ENCODE measurements around the gene GLI1.
"Not testable (repeated sequence)": the region's sequence is repeated elsewhere in the genome, so short reads cannot be mapped to it uniquely, and the experiment has no call there.

- not testable (repeated sequence) for TF ChIP-seq BRCA1 (CRISPR knock-in tag; IDR thresholded peaks at IDR 0.05); ZNF335 (CRISPR knock-in tag; IDR thresholded peaks at IDR 0.05); ZSCAN20 (CRISPR knock-in tag; IDR thresholded peaks at IDR 0.05; ENCODE audit: borderline replicate concordance); ZNF746 (CRISPR knock-in tag; IDR thresholded peaks at IDR 0.05); TERF1 (CRISPR knock-in tag; IDR thresholded peaks at IDR 0.05); PLSCR1 (CRISPR knock-in tag; IDR thresholded peaks at IDR 0.05; ENCODE audit: borderline replicate concordance); NR3C1 (CRISPR knock-in tag; IDR thresholded peaks at IDR 0.05)
Measured at GRCh38 chr12:57507796-57508195, 48.2 kb downstream of the GLI1 start.

All from HepG2 (cell line).